Measurements from ENCODE around the gene IL7R. TPM values are rescaled to one million over a fixed set of nuclear protein-coding genes. Genes with fewer than 3 reads are reported as not detected.

IL7R gene, protein sequence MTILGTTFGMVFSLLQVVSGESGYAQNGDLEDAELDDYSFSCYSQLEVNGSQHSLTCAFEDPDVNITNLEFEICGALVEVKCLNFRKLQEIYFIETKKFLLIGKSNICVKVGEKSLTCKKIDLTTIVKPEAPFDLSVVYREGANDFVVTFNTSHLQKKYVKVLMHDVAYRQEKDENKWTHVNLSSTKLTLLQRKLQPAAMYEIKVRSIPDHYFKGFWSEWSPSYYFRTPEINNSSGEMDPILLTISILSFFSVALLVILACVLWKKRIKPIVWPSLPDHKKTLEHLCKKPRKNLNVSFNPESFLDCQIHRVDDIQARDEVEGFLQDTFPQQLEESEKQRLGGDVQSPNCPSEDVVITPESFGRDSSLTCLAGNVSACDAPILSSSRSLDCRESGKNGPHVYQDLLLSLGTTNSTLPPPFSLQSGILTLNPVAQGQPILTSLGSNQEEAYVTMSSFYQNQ
- not detected for polyA plus RNA-seq (2013, experiment 1 of 4)
- not detected for polyA plus RNA-seq (2013, experiment 2 of 4)
- not detected for polyA plus RNA-seq (2013, experiment 3 of 4)
- not detected for polyA plus RNA-seq (2013, experiment 4 of 4)

DNA sequence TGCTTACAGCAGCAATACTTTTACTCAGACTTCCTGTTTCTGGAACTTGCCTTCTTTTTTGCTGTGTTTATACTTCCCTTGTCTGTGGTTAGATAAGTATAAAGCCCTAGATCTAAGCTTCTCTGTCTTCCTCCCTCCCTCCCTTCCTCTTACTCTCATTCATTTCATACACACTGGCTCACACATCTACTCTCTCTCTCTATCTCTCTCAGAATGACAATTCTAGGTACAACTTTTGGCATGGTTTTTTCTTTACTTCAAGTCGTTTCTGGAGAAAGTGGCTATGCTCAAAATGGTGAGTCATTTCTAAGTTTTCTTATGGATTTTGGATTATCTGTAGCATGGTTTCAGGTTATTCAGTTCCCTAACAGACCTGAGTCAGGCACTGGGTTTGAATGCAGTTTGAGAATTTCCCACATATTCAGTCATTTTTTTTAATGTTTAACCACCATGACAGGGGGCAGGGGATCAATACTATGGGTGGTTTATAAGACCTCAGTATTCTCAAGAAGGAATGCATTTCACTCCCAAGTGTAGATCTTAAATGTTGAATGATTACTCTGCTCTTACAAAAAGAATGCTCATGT is at the start of gene IL7R:
Gene IL7R, plus strand, starts transcription at position 127 of the 587 bp plus-strand sequence. Its CDS starts 87 bp downstream, at position 214.
- no peak within 1 kb of the TSS for H3K4me3 ChIP-seq (ENCODE audit: insufficient read depth, low read depth, low read length)
- no peaks in the 10 kb centered on the region for H3K36me3 ChIP-seq (ENCODE audit: control insufficient read depth, insufficient read depth, low read length)
- no peaks in the 10 kb centered on the region for H3K27me3 ChIP-seq (ENCODE audit: control insufficient read depth, insufficient read depth, low read length, poor library complexity, severe bottlenecking)
- H3K27ac ChIP-seq (ENCODE audit: insufficient read depth, low read depth, low read length, poor library complexity, severe bottlenecking), result no peak within 1 kb of the TSS
- H3K4me1 ChIP-seq (ENCODE audit: control insufficient read depth, insufficient read depth, low read length), result peaks cover 7% of the 10 kb centered on the region
- H3K9me3 ChIP-seq (ENCODE audit: control insufficient read depth, low read length), result no peaks in the 10 kb centered on the region
- WGBS, 2 experiments, result 60 to 63% methylated on average over 1 of the region's 1 CpG

DNA sequence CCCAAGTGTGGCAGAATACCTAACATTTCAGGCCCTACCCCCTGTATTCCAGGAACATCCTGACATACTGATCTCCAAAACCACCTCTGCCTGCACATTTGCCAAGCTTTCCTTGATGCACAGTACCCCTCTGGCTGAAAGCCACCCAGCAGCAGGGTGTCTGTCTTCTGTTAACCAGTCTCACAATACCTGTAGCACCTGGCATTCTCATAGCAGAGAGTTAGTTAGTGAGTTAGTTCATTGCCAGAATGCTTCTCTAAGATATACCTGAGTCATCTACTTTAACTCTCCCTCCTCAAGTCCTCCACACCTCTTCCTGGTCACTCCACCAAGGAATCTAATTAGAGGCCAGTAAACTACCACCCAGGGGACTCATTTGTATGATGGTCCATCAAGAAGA is 46.1 kb upstream of the IL7R start:
- no peaks in the 10 kb centered on the region for H3K4me1 ChIP-seq (ENCODE audit: control insufficient read depth, insufficient read depth, low read length)
- no peak overlapping the region for H3K27ac ChIP-seq (ENCODE audit: insufficient read depth, low read depth, low read length, poor library complexity, severe bottlenecking)
- H3K27me3 ChIP-seq (ENCODE audit: control insufficient read depth, insufficient read depth, low read length, poor library complexity, severe bottlenecking), result no peaks in the 10 kb centered on the region
- H3K36me3 ChIP-seq (ENCODE audit: control insufficient read depth, insufficient read depth, low read length), result no peaks in the 10 kb centered on the region
- no peaks in the 10 kb centered on the region for H3K9me3 ChIP-seq (ENCODE audit: control insufficient read depth, low read length)
- no peak overlapping the region for H3K4me3 ChIP-seq (ENCODE audit: insufficient read depth, low read depth, low read length)

DNA sequence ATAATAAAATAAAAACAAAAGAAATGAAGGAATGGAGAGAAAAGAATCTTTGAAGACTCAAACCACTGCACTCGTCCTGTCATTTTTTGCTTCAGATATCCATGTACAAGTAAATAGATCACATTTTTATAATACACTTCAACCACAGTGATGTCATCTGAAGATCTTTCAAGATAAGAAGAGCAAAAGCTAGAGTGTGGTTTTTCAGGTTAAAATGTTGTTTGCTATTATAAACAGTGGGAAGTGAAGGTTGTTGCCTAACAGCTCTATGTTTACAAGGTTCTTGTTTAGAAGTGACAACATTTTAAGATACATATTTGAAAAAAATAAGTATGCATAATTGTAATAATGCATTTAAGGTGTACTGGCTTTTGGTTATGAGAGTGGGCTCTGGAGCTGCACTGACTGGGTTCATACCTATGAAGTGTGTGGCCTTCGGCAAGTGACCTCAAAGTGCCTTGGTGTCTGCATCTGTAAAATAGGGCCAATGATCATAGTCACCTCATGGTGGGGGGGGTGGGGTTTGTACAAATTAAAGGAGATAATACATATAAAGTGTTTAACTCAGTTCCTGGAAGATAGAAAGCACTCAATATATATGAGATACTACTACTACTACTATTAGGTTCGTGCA is 45.5 kb upstream of the IL7R start:
- WGBS, 2 experiments, result 72 to 91% methylated on average over 1 to 3 of the region's 3 CpGs
- H3K9me3 ChIP-seq (ENCODE audit: control insufficient read depth, low read length), result no peaks in the 10 kb centered on the region
- H3K27ac ChIP-seq (ENCODE audit: insufficient read depth, low read depth, low read length, poor library complexity, severe bottlenecking), result no peak overlapping the region
- H3K27me3 ChIP-seq (ENCODE audit: control insufficient read depth, insufficient read depth, low read length, poor library complexity, severe bottlenecking), result no peaks in the 10 kb centered on the region
- H3K4me1 ChIP-seq (ENCODE audit: control insufficient read depth, insufficient read depth, low read length), result no peaks in the 10 kb centered on the region
- no peak overlapping the region for H3K4me3 ChIP-seq (ENCODE audit: insufficient read depth, low read depth, low read length)
- H3K36me3 ChIP-seq (ENCODE audit: control insufficient read depth, insufficient read depth, low read length), result no peaks in the 10 kb centered on the region

DNA sequence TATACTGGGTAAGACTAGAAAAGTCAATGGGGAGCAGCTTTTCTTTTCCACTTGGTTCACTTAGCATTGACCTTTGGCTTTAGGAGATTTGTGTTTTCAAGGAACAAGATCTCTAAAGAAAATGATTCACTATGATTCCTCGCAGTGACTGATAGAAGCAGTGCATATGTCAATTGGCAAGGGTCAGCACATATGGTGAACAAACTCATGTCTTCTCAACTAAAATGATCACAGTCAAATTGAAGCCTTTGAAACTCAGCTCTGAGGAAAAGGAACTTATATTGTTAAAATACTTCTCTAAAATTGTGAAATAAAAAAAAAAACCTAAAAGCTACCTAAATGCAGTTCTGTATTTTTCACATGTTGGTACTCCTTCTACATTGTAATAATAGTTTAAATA is 43.2 kb upstream of the IL7R start:
- Histone ChIP-seq H3K9me3 (ENCODE audit: control insufficient read depth, low read length) (no peaks in the 10 kb centered on the region), H3K27ac (ENCODE audit: insufficient read depth, low read depth, low read length, poor library complexity, severe bottlenecking) (no peak overlapping the region), H3K36me3 (ENCODE audit: control insufficient read depth, insufficient read depth, low read length) (no peaks in the 10 kb centered on the region), H3K4me3 (ENCODE audit: insufficient read depth, low read depth, low read length) (no peak overlapping the region), H3K27me3 (ENCODE audit: control insufficient read depth, insufficient read depth, low read length, poor library complexity, severe bottlenecking) (no peaks in the 10 kb centered on the region), H3K4me1 (ENCODE audit: control insufficient read depth, insufficient read depth, low read length) (no peaks in the 10 kb centered on the region)
- WGBS, 2 experiments, result 100% methylated on average over 1 of the region's 1 CpG

DNA sequence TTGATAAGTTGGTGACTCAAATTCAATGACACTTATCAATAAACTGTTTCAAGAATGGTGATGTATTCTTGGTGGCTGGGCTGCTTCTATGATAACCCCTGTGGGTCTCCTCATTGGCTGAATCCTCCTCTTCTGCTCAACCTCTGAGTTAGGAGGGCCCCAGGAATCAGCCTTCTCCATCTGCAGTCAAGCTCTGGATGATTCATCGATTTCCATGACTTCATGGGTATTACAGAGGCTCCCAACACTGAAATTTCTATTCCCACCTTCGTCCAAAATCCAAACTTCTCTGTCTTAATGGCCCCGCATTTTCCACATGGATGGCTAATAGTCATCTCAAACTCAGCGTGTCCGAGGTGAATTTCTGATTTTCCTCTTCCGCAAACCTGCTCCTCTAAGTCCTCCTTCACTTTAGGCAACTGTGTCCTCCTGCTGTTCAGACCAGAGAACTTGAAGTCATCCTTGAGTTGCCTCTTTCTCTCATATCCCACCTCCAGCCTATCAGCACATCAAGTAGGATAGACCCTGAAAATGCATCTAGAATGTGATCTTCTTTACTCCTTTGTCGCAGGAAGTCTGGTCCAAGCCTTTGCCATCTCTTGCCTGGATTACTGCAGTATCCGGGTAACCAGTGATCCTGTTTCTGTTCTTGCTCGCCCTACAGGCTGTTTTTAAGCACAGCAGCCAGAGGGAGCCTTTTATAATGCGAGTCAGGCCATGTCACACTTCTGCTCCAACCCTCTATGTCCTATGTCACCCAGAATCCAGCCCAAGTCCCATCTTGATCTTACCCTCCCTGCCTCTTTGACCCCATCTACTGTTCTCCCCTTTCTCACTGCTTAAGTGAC is 41.4 kb upstream of the IL7R start:
- Histone ChIP-seq H3K9me3 (ENCODE audit: control insufficient read depth, low read length) (no peaks in the 10 kb centered on the region), H3K27me3 (ENCODE audit: control insufficient read depth, insufficient read depth, low read length, poor library complexity, severe bottlenecking) (no peaks in the 10 kb centered on the region), H3K27ac (ENCODE audit: insufficient read depth, low read depth, low read length, poor library complexity, severe bottlenecking) (no peak overlapping the region), H3K4me1 (ENCODE audit: control insufficient read depth, insufficient read depth, low read length) (no peaks in the 10 kb centered on the region), H3K36me3 (ENCODE audit: control insufficient read depth, insufficient read depth, low read length) (no peaks in the 10 kb centered on the region), H3K4me3 (ENCODE audit: insufficient read depth, low read depth, low read length) (no peak overlapping the region)
- 80% methylated on average over 10 of the region's 10 CpGs for WGBS, 2 experiments

DNA sequence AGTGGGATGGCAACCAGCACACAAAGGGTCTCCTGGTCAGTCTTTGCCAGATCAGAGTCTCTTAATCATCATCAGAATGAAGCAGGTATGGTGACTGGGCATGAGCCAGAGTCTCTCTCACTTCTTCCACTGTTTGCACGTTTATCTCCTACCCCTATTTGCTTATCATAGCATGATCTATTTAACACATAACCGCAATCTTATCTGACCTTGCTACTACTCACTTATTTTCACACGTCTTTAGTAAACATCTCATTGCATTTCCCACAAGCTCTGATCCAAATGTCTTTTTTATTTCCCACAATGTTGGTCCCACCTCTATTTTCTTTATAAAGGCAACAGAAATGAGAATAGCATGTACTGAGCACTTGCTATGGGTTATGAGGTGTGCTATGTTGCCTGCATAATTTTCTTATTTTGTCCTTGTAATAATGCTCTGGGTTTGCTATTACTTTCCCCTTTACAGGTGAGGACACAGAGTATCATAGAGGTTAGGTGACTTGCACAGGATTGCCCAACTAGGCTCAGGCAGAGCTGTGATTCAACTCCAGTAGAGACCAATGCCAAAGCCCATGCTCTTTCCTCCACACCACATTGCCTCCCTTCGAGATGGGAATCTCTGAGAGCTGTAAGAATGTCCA is 39.7 kb upstream of the IL7R start:
- H3K4me1 ChIP-seq (ENCODE audit: control insufficient read depth, insufficient read depth, low read length), result no peaks in the 10 kb centered on the region
- H3K4me3 ChIP-seq (ENCODE audit: insufficient read depth, low read depth, low read length), result no peak overlapping the region
- H3K27ac ChIP-seq (ENCODE audit: insufficient read depth, low read depth, low read length, poor library complexity, severe bottlenecking), result no peak overlapping the region
- H3K9me3 ChIP-seq (ENCODE audit: control insufficient read depth, low read length), result no peaks in the 10 kb centered on the region
- H3K27me3 ChIP-seq (ENCODE audit: control insufficient read depth, insufficient read depth, low read length, poor library complexity, severe bottlenecking), result no peaks in the 10 kb centered on the region
- 84 to 88% methylated on average over 4 of the region's 4 CpGs for WGBS, 2 experiments
- no peaks in the 10 kb centered on the region for H3K36me3 ChIP-seq (ENCODE audit: control insufficient read depth, insufficient read depth, low read length)

DNA sequence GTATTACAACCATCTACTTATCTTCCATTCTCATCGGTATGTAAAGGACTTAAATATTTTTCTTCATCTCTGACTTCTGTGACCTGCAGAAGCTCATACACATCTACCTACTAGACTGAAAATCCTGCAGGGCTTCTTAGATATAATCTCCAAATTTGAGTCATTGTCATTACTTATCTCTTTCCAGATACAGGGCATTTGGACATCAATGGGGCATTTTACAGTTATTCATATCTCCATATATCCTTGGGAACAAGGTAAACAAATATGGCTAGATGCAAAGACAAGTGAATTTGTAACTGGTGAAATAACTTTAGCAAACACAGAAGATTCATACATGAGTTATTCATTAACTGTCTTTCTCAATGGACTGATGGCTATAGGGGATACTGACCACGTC is 37.7 kb upstream of the IL7R start:
- WGBS, 2 experiments, result 97 to 100% methylated on average over 2 of the region's 2 CpGs
- Histone ChIP-seq H3K36me3 (ENCODE audit: control insufficient read depth, insufficient read depth, low read length) (no peaks in the 10 kb centered on the region), H3K27ac (ENCODE audit: insufficient read depth, low read depth, low read length, poor library complexity, severe bottlenecking) (no peak overlapping the region), H3K4me1 (ENCODE audit: control insufficient read depth, insufficient read depth, low read length) (no peaks in the 10 kb centered on the region), H3K27me3 (ENCODE audit: control insufficient read depth, insufficient read depth, low read length, poor library complexity, severe bottlenecking) (no peaks in the 10 kb centered on the region), H3K9me3 (ENCODE audit: control insufficient read depth, low read length) (no peaks in the 10 kb centered on the region), H3K4me3 (ENCODE audit: insufficient read depth, low read depth, low read length) (no peak overlapping the region)

DNA sequence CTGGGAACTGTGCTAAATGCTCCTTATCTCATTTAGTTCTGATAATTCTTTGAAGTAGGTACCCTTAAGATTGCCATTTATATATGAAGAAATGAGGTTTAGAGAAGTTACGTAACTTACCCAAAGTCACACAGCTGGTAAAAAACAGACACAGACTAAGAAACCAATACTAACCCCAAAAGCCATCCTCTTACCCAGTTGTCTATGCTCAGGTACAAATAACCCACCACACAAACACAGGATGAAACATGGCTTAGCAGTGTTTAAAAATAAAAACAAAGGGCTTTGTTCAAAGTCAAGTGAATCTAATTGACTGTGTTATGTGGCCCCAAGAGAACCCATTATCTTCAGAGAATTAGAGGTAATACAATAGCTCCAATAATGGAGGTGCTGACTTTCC is 37.0 kb upstream of the IL7R start:
- H3K36me3 ChIP-seq (ENCODE audit: control insufficient read depth, insufficient read depth, low read length), result no peaks in the 10 kb centered on the region

DNA sequence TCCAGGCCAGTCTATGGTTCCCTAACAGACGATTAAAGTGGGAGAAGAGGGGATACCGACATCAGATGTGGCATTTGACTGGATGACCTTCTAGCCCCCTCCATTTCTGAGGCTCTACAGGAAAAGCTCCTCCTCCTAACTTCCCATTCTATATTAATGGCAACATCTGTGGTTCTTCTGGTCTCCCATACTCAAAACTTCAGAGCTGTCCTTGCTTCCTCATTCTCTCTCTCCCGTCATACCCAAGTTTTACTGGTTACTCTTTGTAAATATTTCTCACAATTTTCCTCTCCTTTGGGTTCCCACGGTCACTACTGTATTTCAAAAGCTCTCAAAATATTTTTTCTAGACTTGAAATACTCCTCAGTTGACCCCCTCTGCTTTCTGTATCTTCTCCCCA is 36.0 kb upstream of the IL7R start:
- WGBS, 2 experiments, result 70 to 81% methylated on average over 4 of the region's 4 CpGs
- Histone ChIP-seq H3K4me1 (ENCODE audit: control insufficient read depth, insufficient read depth, low read length) (no peaks in the 10 kb centered on the region), H3K4me3 (ENCODE audit: insufficient read depth, low read depth, low read length) (no peak overlapping the region), H3K9me3 (ENCODE audit: control insufficient read depth, low read length) (no peaks in the 10 kb centered on the region), H3K36me3 (ENCODE audit: control insufficient read depth, insufficient read depth, low read length) (no peaks in the 10 kb centered on the region), H3K27ac (ENCODE audit: insufficient read depth, low read depth, low read length, poor library complexity, severe bottlenecking) (no peak overlapping the region), H3K27me3 (ENCODE audit: control insufficient read depth, insufficient read depth, low read length, poor library complexity, severe bottlenecking) (no peaks in the 10 kb centered on the region)

More for the DNA sequence above, 37.0 kb upstream of the IL7R start:
- H3K9me3 ChIP-seq (ENCODE audit: control insufficient read depth, low read length), result no peaks in the 10 kb centered on the region
- no peaks in the 10 kb centered on the region for H3K4me1 ChIP-seq (ENCODE audit: control insufficient read depth, insufficient read depth, low read length)
- 100% methylated on average over 1 of the region's 1 CpG for WGBS, 2 experiments
- no peak overlapping the region for H3K4me3 ChIP-seq (ENCODE audit: insufficient read depth, low read depth, low read length)
- no peaks in the 10 kb centered on the region for H3K27me3 ChIP-seq (ENCODE audit: control insufficient read depth, insufficient read depth, low read length, poor library complexity, severe bottlenecking)
- no peak overlapping the region for H3K27ac ChIP-seq (ENCODE audit: insufficient read depth, low read depth, low read length, poor library complexity, severe bottlenecking)

All from ectodermal cell (in vitro differentiated cells).